ENCODE results near the gene CHRM5.
"Not testable (repeated sequence)": the region's sequence is repeated elsewhere in the genome, so short reads cannot be mapped to it uniquely, and the experiment has no call there.

The CHRM5 gene

DNA sequence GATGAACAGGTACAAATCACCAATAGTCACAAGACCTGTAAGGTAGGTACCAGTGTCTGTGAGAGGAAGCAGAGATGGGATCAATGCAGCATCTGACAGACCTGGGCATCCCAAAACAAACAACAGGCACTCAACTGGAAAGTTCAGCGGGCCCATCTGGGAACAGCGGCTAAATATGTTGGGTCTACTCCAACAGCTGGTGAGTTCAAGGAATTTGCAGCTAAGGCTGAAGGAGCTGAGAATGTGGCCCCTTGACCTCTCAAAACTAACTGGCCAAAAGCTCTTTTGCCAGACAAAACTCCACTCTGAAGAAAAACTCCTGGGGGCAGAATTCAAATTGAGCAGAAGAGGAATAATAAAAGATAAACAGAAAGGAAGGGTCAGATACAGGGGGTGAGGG lies 46.3 kb downstream of the CHRM5 start:
- no peaks in the 10 kb centered on the region for H3K9me3 Mint-ChIP-seq

DNA sequence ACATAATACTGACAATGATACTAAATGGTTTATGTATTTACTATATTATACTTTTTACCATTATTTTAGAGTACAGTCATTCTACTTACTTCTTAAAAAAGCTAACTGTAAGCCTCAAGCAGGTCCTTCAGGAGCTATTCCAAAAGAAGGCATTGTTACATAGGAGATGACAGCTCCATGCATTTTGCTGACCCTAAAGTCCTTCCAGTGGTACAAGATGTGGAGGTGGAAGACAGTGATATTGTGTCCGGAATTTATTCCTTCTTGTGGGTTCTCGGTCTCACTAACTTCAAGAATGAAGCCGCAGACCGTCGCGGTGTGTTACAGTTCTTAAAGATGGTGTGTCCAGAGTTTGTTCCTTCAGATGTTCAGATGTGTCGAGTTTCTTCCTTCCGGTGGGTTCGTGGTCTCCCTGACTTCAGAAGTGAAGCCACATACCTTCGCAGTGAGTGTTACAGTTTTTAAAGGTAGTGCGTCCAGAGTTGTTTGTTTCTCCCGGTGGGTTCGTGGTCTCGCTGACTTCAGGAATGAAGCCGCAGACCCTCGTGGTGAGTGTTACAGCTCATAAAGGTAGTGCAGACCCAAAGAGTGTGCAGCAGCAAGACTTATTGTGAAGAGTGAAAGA lies 49.8 kb downstream of the CHRM5 start:
- H3K36me3 Mint-ChIP-seq = peaks cover 12% of the 10 kb centered on the region
- no peaks in the 10 kb centered on the region for H3K27me3 Mint-ChIP-seq
- H3K9me3 Mint-ChIP-seq = no peaks in the 10 kb centered on the region
- H3K27ac Mint-ChIP-seq = no peak overlapping the region
- H3K4me3 Mint-ChIP-seq = peak overlapping the region; percentile 45
- peaks cover 19% of the 10 kb centered on the region for H3K4me1 Mint-ChIP-seq

More for the DNA sequence above, 46.3 kb downstream of the CHRM5 start:
- peaks cover 19% of the 10 kb centered on the region for H3K4me1 Mint-ChIP-seq
- no peak overlapping the region for H3K27ac Mint-ChIP-seq
- H3K27me3 Mint-ChIP-seq = no peaks in the 10 kb centered on the region
- H3K36me3 Mint-ChIP-seq = peaks cover 9% of the 10 kb centered on the region
- H3K4me3 Mint-ChIP-seq = no peak overlapping the region

DNA sequence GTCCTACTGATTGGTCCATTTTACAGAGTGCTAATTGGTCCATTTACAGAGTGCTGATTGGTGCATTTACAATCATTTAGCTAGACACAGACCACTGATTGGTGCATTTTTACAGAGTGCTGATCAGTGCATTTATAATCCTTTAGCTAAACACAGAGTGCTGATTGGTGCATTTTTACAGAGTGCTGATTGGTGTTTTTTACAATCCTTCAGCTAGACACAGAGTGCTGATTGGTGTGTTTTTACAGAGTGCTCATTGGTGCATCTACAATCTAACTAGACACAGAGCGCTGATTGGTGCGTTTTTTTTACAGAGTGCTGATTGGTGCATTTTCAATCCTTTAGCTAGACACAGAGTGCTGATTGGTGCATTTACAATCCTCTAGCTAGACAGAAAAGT lies 50.4 kb downstream of the CHRM5 start:
- H3K4me3 Mint-ChIP-seq, H3K27me3 Mint-ChIP-seq, H3K36me3 Mint-ChIP-seq, H3K9me3 Mint-ChIP-seq, H3K27ac Mint-ChIP-seq: not testable (repeated sequence)
- peaks cover 19% of the 10 kb centered on the region for H3K4me1 Mint-ChIP-seq

- Mint-ChIP-seq H3K27me3 (no peaks in the 10 kb centered on the region), H3K4me3 (no peak overlapping the region), H3K4me1 (peaks cover 19% of the 10 kb centered on the region), H3K27ac (no peak overlapping the region), H3K9me3 (no peaks in the 10 kb centered on the region), H3K36me3 (peaks cover 14% of the 10 kb centered on the region)
Observed at GRCh38 chr15:34019369-34019990, 51.2 kb downstream of the CHRM5 start.

DNA sequence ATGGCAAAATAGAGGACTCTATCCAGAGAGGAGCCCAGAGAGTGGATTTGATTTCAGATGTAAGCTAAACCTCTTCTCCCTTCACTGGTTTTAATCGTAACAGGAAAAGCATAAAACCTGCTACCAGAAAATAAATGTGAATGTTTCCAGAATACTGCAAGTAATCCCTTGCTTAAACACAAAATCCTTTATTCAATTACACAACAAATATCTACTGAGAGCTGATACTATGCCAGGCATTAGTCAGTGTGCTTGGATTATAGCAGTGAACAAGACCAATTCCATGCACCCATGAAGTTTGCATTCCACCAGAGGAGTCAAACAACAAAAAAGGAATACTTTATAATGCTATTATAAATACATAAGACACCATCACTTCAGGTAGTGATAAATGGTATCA lies 55.6 kb downstream of the CHRM5 start:
- Mint-ChIP-seq H3K27me3 (no peaks in the 10 kb centered on the region), H3K36me3 (peaks cover 12% of the 10 kb centered on the region), H3K4me3 (no peak overlapping the region), H3K27ac (no peak overlapping the region), H3K9me3 (no peaks in the 10 kb centered on the region), H3K4me1 (no peaks in the 10 kb centered on the region)

- Mint-ChIP-seq H3K4me1 (no peaks in the 10 kb centered on the region), H3K27ac (no peak overlapping the region), H3K27me3 (no peaks in the 10 kb centered on the region), H3K36me3 (peaks cover 14% of the 10 kb centered on the region), H3K9me3 (no peaks in the 10 kb centered on the region), H3K4me3 (no peak overlapping the region)
Observed at GRCh38 chr15:34025252-34025651, 57.0 kb downstream of the CHRM5 start.

- Mint-ChIP-seq H3K9me3 (no peaks in the 10 kb centered on the region), H3K27ac (no peak overlapping the region), H3K27me3 (no peaks in the 10 kb centered on the region), H3K36me3 (peaks cover 10% of the 10 kb centered on the region), H3K4me1 (peaks cover 4% of the 10 kb centered on the region), H3K4me3 (no peak overlapping the region)
Observed at GRCh38 chr15:34027606-34028005, 59.3 kb downstream of the CHRM5 start.

- Mint-ChIP-seq H3K27ac (peak overlapping the region; percentile 57), H3K4me1 (peaks cover 6% of the 10 kb centered on the region), H3K27me3 (no peaks in the 10 kb centered on the region), H3K36me3 (peaks cover 6% of the 10 kb centered on the region), H3K9me3 (no peaks in the 10 kb centered on the region), H3K4me3 (no peak overlapping the region)
Observed at GRCh38 chr15:34031987-34032760, 63.9 kb downstream of the CHRM5 start.

DNA sequence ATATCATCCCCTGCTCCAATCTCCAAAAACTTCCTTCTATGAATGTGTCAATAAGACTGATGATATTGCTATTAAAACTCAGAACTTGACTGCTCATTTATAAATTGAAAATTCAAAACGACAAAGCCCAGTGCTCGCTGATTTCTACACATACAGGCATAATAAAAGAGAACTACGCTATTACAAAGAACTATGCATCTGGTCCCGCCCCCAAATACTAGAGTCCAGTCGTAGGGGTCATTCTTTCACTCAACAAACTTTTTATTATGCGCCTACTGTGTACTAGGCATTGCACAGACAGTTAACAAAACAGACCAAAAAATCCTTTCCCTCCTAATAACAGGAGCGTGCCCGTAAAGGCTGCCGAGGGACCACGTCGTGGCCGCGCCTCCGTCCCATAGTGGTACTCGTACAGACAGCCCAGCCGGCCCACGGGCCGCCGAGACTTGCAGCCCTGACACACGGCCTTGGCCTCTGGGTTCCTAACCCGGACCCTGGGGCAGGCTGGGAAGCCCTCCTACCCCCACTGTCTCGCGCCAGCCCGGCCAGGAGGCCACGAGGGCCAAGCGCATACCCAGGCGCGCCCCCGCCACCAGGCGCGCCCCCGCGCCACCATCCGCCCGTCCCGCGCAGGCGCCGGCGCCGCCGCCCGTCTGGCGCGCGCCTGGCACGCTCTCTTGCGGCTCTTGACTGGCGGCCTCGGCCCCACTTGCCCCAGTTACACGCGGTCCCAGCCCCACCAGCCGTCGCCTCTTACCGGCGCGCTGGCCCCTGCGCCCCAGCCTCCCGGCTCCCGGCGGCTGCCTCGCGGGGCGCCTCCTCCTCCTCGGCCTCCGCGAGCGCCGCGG lies 70.0 kb downstream of the CHRM5 start:
- Mint-ChIP-seq H3K4me1 (peaks cover 23% of the 10 kb centered on the region), H3K36me3 (no peaks in the 10 kb centered on the region), H3K4me3 (peak overlapping the region; percentile 91), H3K9me3 (no peaks in the 10 kb centered on the region), H3K27me3 (no peaks in the 10 kb centered on the region), H3K27ac (peak overlapping the region; percentile 96)

- Mint-ChIP-seq H3K4me3 (peak within 1 kb of the TSS; percentile 91), H3K27ac (peak within 1 kb of the TSS; percentile 96)
Observed at GRCh38 chr15:34038871-34039789, 70.8 kb downstream of the CHRM5 start, which contains the start of gene AVEN. TSS of gene AVEN (minus strand) at chr15:34039204. CDS start at chr15:34039046, 158 bp downstream.

DNA sequence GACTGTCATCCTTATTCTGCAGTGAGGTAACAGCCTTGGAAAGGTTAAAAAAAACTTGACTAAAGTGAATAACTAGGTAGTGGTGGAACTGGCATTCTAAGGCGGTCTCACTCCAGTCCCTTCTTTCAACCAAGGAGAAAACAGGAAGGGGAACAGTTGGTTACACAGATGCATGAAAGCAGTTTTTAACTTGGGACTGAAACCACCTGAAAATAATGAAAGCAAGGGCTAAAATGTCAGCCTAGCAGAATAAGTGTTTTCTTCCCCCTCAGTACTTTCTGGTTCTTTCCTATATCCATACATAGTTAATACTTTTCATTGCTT lies 71.5 kb downstream of the CHRM5 start:
- H3K27me3 Mint-ChIP-seq = no peaks in the 10 kb centered on the region
- peak overlapping the region; percentile 96 for H3K27ac Mint-ChIP-seq
- peak overlapping the region; percentile 86 for H3K4me3 Mint-ChIP-seq
- H3K4me1 Mint-ChIP-seq = peaks cover 23% of the 10 kb centered on the region
- no peaks in the 10 kb centered on the region for H3K36me3 Mint-ChIP-seq
- H3K9me3 Mint-ChIP-seq = no peaks in the 10 kb centered on the region

More at GRCh38 chr15:34038871-34039789, 70.8 kb downstream of the CHRM5 start, which contains the start of gene AVEN:
- no peaks in the 10 kb centered on the region for H3K27me3 Mint-ChIP-seq
- H3K36me3 Mint-ChIP-seq = no peaks in the 10 kb centered on the region
- H3K4me1 Mint-ChIP-seq = peaks cover 23% of the 10 kb centered on the region
- H3K9me3 Mint-ChIP-seq = no peaks in the 10 kb centered on the region

- H3K4me3 Mint-ChIP-seq = no peak overlapping the region
- H3K27me3 Mint-ChIP-seq = no peaks in the 10 kb centered on the region
- H3K9me3 Mint-ChIP-seq = no peaks in the 10 kb centered on the region
- H3K4me1 Mint-ChIP-seq = peaks cover 13% of the 10 kb centered on the region
- no peaks in the 10 kb centered on the region for H3K36me3 Mint-ChIP-seq
- no peak overlapping the region for H3K27ac Mint-ChIP-seq
Observed at GRCh38 chr15:34043391-34043790, 75.1 kb downstream of the CHRM5 start.

- H3K9me3 Mint-ChIP-seq = no peaks in the 10 kb centered on the region
- H3K27ac Mint-ChIP-seq = peak overlapping the region; percentile 13
- H3K4me1 Mint-ChIP-seq = peaks cover 13% of the 10 kb centered on the region
- H3K4me3 Mint-ChIP-seq = no peak overlapping the region
- no peaks in the 10 kb centered on the region for H3K27me3 Mint-ChIP-seq
- H3K36me3 Mint-ChIP-seq = no peaks in the 10 kb centered on the region
Observed at GRCh38 chr15:34043813-34044212, 75.5 kb downstream of the CHRM5 start.

DNA sequence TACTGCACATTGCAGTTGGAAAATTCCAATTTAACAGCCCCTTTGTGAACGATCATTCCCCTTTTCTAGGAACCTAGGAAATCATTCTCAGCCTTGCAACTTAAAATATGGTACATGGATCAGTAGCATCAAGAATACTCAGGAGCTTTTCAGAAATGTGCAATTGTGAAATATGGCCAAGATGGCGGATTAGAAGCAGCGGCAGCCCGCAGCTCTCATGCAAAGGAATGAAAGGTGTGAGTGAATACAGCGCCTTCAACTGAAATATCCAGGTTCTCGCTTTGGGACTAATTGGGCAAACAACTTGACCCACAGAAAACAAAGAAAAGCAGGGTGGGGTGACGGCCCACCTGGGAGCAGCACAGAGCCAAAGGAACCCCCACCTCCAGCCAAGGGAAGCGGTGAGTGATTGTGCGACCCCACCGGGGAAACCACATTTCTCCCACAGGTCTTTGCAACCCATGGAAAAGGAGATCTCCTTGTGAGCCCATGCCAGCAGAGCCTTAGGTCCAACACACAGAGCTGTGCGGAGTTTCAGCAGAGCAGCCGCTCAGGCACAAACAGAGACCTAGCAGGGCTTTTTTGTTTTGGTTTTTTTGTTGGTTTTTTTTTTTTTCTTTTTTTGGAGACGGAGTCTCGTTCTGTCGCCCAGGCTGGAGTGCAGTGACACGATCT lies 78.3 kb downstream of the CHRM5 start:
- peaks cover 10% of the 10 kb centered on the region for H3K9me3 Mint-ChIP-seq
- H3K27me3 Mint-ChIP-seq = no peaks in the 10 kb centered on the region
- no peaks in the 10 kb centered on the region for H3K4me1 Mint-ChIP-seq
- H3K4me3 Mint-ChIP-seq = no peak overlapping the region
- peaks cover 14% of the 10 kb centered on the region for H3K36me3 Mint-ChIP-seq
- H3K27ac Mint-ChIP-seq = no peak overlapping the region

All from activated naive CD4-positive, alpha-beta T cell treated with anti-CD3 and anti-CD28 coated beads, Interleukin-2, amount 50 U/mL, for 24 hours (primary cell).